HG03460 (cell line): ENCODE results near the gene GNG12.

Experiments used
- ATAC-seq: cut with Tn5 transposase; IDR thresholded peaks from one replicate; pipeline ENCODE4 v1.9.1; 2021; ENCODE audit not compliant: unreplicated experiment

The GNG12 gene

DNA sequence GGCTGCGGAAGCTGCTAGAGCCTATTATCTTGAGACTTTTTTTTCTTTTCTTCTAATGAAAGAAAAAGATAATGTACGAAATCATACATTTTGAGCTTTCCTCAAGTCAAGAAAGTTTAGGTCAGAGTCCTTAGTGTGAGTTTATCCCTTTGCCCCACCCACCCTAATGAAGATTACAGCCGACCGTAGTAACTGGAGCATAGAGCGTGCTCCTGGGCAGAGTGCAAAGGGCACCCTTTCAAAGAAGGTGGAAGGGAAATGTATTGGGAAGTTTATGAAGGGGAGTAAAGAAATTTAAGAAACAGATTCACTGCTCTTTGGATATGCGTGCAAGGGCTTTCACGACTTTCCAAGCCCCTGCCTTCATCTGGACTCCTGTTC, 17.2 kb downstream of the GNG12 start:
- ATAC-seq = no peak

DNA sequence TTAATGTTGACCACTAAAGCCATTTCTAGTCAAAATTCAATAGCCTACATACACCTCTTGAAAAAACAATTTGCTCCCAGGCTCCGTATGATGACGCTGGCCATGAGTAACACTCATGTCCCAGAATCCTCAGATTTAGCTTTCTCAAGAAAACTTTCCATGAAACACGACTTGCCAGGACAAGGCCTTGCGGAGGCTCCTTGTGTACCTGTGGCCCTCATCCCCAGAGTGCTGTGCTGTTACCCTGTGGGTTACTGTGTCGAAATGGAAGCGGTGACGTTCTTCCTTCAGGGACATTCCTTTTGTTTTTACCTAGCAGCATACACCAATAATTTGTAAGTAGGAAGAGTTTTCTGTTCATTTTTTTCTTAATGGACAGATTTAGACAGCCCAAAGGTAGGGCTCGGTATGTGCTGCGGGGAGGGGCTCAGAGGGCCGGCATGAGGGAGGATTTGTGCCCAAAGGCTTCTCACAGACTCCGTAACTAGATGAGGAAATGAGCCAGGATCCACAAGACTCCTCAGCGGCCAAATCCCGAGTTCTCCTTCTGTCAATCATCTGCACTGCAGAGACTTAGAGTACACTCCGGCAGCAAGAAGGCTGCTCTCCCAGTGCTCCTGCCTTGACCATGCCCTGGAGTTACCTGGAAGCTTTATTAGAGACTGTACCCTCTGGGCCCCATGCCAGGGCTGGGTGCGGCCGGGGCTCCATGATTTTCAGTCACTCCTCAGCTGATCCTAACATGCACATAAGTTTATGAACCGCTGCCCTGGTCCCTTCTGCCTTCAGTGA, 17.8 kb downstream of the GNG12 start:
- no peak for ATAC-seq

DNA sequence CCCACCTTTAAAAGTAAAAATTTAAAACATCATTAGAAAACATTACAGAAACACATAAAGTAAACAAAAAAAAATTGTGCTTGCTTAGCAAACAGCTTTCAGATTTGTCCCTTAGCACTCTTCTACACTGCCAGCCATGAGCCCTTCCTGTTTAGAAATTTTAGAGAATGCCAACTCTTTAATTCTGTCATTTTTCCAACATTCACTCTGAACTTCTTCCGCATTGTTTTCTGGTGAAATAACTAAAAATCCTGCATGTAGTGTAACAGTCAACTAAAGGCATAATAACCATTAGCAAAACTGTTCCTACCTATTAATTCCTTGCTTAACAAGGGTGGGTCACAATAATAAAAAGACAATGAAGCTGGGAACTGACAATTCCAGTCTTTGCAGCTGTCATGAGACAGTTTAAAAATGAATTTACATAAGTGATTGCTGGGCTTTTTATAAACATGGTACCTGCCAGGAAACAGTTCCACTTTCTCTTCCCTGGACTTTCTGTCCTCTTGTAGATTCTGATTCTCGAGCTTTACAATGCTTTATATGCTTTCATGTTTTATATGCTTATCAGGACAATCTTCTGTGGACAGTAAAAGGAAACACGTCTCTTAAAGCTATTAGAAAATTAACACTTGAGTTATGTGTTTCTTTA, 19.0 kb downstream of the GNG12 start:
- no peak for ATAC-seq

DNA sequence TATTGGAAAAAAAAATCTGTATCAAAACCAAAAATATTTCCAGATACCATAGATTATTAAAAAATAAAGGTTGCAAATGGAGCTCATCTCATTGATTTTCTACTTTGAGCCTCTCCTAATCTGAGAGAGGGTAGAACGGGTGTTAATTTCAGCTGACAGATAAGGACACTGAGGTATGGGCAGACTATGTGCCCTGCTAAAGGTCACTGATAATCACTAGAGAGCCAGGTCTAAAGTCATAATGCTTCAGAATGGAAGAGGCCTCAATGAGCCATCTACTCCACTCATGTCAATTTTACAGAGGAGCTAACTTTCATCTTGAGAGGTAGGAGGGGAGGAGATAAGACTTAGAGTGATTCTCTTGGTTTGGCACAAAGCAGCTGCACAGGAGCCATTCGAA, 21.0 kb downstream of the GNG12 start:
- no peak for ATAC-seq

DNA sequence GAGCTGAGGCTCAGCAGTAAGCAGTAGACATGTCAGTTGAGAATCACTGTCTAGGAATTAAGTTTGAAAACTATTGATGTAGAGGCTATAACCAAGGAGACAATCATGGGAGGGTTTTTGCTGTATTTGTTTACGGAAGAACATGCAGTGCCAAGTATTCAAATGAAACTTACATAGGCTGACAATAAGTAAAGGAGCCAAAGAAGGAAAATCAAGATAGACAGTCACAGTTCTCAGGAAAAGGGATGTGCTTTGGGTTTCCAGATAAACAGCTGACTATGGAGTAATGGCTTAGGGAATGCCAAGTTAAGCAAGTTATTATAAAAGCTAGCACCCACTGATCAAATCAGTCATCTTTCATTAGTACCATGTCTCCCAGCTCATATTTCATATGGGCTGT, 21.5 kb downstream of the GNG12 start:
- ATAC-seq = no peak

DNA sequence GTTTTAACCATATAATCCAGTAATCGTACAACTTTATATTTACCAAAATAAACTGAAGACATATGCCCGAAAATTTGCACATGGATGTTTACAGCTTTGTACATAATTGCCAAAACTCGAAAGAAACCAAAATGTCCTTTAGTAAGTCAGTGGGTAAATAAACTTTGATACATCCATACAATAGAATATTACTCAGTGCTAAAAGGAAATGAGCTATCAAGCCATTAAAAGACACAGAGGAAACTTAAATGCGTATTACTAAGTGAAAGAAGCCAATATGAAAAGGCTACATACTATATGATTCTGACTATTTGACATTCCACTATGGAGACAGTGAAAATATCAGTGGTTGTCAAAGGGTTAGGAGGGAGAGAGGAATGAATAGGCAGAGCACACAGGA, 23.4 kb downstream of the GNG12 start:
- ATAC-seq = no peak

DNA sequence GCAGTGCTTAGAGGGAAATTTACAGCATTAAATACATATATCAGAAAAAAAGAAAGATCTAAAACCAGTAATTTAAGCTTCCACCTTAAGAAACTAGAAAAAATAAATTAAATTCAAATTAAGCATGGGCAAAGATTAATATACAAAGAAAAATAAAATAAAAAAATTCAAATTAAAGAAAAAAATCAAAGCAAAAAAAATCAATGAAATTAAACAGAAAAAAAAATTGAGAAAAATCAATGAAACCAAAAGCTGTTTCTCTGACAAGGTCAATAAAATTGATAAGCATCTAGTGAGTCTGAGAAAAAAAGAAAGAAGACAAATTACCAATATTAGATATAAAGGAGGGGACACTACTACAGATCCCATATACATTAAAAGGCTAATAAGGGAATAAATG, 26.0 kb downstream of the GNG12 start:
- ATAC-seq = no peak

DNA sequence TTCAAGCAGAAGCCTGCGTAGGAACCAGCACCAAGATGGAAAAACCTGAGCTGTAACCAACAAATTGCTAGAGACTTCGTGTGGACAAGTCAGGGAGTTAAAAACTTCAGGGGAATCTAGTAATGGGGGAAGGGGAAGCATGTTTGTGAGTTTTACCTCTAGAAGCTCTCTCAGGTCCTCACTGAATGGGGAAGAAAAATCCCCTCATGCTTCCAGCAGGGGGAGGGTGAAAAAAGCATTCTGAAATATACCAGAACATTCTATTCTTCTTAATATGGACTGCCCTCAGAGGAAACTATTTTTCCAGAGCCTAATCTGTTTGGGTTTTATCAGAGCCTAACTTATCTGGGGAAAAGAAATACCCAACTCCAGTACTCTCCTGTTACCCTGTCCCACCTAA, 28.6 kb downstream of the GNG12 start:
- no peak for ATAC-seq

DNA sequence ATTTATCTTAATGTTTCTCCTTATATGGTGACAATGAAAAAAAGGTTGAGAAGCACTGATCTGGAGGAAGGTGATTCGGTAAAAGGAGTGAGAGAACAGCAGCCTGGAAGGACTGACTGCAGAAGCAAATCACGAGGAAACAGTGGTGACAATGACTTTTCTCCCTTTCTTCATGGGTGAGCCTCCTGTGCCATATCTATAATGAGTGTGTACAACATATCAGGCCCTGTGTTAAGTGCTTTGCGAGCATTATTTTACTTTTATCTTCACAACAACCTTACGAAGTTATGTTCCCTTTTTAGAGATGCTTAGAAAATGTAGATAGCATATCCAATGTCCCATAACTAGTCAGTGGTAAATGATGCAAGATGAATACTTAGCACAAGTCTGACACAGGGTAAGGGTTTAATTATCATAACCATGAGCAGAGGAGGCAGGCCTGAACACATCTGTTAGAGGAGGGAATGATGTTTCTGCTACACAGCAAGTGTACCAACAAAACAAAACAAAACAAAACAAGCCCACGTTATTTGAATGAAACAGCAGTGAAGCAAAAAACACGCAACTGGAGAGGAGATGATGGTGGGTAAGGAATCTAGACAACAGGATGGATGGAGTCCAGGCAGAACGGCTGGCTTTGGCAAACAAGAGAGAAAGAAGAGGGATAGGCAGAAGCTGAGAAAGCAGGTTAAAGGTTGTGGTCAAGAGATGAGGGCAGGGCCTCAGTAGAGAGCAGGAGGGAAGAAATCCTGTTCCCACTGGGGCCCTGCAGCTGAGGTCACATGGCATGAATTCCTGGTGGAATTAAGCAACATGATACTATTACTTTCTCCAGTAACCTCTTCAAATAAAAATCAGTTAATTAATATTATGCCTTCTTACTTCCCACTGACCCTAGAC, 29.6 kb downstream of the GNG12 start:
- ATAC-seq = no peak

DNA sequence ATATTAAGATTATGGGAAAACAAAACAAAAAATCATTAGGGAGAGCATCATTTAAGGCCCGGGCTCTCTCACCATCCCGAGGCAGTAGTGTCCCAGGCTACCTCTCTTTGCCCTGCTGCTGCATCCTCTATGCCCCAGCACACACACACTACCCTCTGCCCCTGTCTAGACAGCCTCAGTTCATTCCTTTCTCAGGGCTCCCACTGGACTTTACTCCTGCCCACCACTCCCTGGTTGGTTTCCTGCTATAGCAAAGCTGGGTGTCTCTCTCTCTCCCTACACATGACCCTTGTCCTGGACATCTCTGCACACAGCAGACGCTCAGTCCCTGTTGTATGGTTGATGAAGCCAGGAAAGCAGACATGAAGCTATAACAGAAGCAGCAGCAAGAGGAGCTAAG, 30.7 kb downstream of the GNG12 start:
- no peak for ATAC-seq

DNA sequence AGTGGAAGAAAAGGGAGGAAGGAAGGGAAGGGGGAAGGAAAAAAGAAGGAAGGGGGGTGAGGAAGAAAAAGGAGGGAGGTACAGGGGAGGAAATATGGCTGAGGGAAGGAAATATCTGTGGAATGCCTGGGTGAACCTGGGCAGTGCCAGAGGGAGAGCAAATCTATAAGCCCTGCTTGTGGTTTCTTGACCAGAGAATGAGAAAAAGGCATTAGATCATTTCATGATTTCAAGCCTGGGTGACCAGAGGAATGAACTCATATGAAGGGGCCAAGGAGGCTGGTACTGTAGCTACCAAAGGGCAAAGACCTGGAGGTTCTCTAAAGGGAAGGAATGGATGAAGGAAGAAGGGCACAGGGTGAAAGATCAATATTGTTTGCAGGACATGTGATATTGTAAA, 31.4 kb downstream of the GNG12 start:
- no peak for ATAC-seq

DNA sequence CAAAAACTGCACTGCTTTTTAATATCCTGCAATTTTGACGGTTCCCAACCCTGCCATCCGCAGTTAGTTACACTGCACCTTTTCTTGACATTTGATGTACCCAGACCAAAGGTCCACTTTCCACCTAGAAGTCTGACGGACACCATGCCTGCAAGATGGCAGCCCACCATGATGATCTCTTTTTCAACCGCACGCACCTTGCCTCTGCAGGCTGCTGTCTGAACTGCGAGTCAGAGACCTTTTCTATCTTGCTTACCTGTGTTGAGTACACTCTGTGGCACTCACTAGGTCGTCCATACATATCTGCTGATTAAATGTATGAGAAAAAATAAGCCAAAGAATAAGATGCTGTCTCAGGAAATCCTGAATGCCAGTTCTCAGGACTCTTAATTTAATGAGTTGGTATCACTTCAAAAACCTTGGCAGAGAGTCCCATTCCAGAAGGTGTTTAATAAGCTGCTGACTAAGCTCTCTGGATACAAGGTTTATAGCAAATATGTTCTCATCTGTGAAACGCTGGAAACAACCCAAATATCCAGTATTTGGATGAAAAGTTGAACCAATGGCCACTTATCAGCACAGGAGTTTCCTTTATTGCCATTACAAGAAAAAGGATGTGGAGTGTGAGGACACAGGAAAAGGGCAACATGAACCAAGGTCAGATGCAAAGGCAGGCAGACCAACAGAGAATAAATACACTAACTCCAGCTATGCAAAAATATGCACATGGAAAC, 37.9 kb downstream of the GNG12 start:
- no peak for ATAC-seq

DNA sequence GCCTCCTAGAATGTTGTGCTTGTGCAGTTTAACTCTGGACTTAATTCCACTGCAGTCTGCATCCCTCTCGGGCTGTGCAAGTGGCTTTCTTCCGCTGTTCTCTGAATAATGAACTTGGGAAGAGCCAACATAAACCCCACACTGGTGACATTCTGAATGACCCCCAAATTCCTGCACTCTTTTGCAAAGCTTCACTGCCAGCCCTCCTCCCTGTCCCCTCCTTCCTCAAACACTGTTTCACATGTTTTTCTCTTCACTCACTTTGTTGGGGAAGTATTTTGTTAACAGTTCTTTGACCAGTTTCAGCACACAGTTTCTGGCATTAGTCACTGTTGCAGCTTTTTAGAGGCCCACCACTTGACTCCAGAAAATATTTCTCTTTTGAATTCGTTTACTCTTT, 39.7 kb downstream of the GNG12 start:
- no peak for ATAC-seq

DNA sequence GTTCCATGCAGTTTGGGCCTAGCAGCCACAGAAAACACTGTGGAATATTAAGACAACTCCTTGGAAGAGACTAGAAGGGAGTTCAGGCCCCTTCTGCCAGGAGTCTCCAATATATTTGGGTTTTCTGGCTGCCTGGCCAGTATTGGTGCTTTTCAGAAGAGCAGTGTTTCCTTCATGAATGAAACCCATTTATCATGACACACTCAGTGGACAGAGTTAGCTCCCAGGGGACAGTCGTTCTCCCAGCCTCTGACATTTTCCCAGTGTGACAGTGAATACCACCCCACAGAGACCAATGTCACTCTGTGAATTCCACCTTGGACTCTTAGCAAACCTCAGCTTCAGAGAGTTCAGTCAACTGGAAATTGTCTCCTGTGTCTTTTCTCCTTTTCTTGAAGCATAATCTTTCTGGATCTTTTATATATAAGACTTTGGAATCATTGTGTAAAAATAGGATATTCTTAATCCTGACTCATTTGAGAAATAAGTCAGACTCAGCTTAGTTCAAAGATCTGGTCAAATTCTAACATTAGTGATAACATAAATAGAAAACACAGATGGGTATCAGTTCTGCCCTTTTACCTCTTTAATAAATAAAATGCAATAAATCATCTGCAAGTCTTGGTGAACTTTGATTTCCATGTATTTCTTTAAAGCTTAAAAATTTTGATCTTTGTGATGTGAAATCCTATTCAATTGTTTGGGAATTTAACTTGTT, 40.4 kb downstream of the GNG12 start:
- no peak for ATAC-seq

DNA sequence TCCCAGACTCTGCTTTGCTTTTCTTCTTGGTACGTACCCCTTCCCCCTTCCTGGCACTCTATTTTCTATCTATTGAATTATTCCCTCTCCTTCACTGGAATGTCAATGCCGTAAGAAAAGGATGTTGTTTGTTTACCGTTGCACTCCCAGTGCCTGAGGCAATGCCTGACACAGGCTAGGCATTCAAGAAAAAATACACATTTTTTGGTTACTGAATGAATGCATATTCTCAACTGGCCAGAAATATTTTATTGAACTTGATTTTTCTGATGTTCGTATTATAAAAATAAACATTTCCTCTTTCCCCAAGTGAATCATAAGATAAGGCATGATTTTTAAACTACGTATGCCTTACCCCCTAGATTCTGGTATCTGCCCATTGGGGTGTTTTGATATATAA, 41.2 kb downstream of the GNG12 start:
- no peak for ATAC-seq

DNA sequence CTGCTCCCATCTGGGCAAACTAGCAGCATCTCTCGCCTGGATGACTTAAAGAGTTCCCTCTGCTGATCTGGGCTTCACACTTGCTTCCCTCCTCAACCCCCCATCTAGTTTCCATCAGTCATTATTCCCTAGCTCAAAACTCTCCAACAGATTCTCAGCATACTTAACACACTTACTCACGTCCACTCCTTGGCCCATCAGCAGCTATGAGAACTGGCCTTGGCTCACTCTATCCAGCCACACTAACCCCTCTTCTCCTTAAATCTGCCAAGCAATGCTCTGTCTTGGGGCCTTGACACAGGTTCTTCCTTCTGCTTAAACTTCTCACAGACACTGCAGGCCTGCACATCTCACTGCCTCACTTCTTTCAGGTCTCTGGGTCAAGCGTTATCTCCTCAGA, 41.6 kb downstream of the GNG12 start:
- no peak for ATAC-seq

DNA sequence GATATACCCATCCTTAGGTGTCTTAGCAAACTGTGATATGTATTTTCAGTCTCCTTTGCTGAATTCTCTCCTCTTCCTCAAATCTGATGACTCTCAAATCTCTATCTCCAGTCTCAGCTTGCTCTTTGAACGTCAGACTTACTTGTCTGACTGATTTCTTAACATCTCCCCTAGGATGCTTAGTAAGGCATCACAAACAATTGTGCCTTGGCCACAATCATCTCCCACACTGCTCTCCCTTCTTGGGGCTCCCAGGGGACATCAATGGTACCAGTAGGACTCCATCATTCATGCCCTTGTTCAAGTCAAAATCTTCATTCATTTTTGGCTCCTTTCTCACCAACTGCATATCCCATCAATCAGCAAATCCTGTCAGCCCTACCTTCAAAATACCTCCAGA, 42.0 kb downstream of the GNG12 start:
- no peak for ATAC-seq

DNA sequence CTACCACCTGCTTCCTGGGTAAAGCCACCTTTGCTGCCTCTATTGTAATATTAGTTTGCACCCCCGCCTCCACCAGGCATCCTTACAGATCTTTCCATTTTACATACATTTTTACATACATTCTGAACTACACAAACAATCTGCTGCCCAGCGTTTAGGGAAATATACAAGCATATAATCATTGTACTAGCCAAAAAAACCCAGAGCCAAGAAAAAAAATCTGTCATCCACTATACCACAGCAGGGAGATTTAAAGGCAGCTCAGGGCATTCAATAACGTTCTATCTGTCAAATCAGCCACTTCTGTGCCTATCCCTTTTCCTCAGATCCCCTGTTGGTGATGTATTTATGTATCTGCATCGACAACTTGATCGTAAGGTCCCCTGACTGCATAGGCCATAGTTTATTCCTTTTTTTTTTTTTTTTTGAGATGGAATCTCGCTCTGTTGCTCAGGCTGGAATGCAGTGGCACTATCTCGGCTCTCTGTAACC, 43.0 kb downstream of the GNG12 start:
- no peak for ATAC-seq

DNA sequence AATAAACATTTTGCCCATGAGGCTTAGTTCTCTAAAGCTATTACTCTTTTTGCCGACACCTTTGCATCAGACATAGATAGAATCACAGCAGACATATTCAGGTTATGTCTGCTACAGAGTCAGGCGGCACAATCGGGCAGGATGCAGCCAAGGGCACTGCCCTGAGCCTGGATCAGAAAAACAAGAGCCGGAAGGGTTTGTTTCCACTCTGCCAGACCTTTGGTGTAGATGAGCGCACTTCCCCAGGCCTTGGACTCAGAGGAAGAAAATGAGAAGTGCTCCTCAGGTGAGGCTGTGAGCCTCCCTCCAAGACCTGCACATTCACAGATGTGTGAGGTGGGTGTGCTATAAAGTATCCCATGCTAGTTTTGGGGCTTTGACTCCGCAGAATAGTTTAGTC, 43.7 kb downstream of the GNG12 start:
- no peak for ATAC-seq

DNA sequence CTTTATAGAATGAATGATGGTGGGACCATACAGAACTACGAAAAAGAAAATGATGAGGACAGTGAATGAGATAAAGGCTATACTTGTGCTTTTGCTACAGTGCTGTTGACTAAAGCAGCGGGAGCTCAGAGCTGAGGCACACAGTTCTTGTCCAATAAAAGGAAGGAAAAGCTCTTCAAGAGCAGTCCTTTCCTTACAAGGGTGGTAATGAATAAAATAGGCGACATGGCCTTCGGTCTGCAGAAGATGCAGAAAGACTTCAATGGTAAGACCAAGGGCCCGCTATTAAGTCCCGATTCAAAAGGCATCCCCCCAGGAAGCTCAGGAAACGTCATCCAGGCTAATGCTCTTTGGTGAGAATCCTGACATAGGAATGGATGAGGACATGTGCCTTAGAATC, 44.4 kb downstream of the GNG12 start:
- no peak for ATAC-seq
